ENCODE results near the gene RANBP1. TPM values are rescaled to one million over a fixed set of nuclear protein-coding genes. Genes with fewer than 3 reads are reported as not detected.
A peak's percentile ranks its signal among the peaks of the same experiment; 100 is the strongest.

RANBP1 gene
- total RNA-seq, 1 donor from 2014 or later, result 32.7 TPM

DNA sequence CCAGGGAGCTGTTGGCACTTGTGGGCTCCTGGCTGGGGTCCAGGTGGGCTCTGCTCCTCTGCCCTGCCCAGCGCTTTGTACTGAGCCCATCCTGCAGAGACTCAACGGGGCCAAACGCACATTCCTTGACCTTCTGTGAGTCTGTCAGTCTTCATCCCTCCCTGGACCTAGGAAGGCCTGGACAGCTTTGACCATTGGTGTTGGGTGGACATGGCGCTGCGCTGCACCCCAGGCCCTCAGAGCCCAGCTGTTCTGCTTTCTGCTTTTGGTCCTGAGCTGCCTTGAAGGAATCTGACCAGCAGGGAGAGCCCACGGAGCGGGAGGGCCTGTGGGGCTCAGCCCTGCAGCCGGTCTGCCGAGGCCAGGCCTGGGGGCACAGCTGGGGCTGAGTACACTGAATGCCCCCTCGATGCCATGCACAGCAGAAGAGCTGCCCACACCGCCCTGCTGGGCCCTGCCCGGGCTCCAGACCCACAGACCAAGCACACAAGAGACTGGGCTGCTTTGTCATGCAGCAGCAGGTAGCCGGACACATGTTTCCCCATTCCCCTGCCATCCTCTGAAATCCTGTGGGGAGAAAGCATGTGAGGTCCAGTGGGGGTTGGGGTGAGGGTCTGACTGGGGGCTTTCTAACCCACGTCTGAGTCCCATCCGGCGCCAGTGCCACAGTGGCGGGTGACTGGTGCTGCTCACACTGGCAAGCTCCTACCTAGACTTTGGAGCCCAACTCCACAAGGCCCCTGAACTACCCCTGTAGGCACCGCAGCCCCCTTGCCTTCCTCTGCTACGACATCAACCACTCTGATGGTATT is 59.1 kb downstream of the RANBP1 start:
- no peak for DNase-seq
- ATAC-seq (ENCODE audit: poor library complexity), result peak; percentile 26
- intact Hi-C loops (cut with DNase I), result no loop called here

GRCh38 chr22:20175597-20175900 is 59.6 kb downstream of the RANBP1 start:
- ATAC-seq (ENCODE audit: poor library complexity), result no peak
- DNase-seq, result no peak
- intact Hi-C loops (cut with DNase I), result no loop called here

GRCh38 chr22:20176421-20177085 is 60.6 kb downstream of the RANBP1 start:
- DNase-seq, result no peak
- ATAC-seq (ENCODE audit: poor library complexity), result no peak
- intact Hi-C loops (cut with DNase I), result no loop called here

Small RNA genes lying within 50 kb of the gene (microRNA-seq; reads per million reads assigned to microRNA genes)
- gene MIR6816, result not detected

Other genes starting within 250 kb of the RANBP1 start
- gene COMT, start 174.3 kb upstream of the RANBP1 start, total RNA-seq, result 75.3 TPM
- 40.4 TPM for gene TXNRD2, start 174.3 kb upstream of the RANBP1 start, total RNA-seq
- gene ARVCF, start 99.3 kb upstream of the RANBP1 start, total RNA-seq, result 31.4 TPM
- gene TANGO2, start 95.0 kb upstream of the RANBP1 start, total RNA-seq, result 62.3 TPM
- gene DGCR8, start 35.9 kb upstream of the RANBP1 start, total RNA-seq, result 15.4 TPM
- 21.9 TPM for gene TRMT2A, start 1.1 kb downstream of the RANBP1 start, total RNA-seq
- gene ZDHHC8, start 15.7 kb downstream of the RANBP1 start, total RNA-seq, result 39.2 TPM
- gene CCDC188, start 35.0 kb downstream of the RANBP1 start, total RNA-seq, result 0.30 TPM
- 0.75 TPM for gene RTN4R, start 152.2 kb downstream of the RANBP1 start, total RNA-seq
- gene DGCR6L, start 204.0 kb downstream of the RANBP1 start, total RNA-seq, result 45.1 TPM